Suprapubic skin (tissue), 4 donors: Measurements from ENCODE around the gene DYNLRB2. TPM values are rescaled to one million over a fixed set of nuclear protein-coding genes. Genes with fewer than 3 reads are reported as not detected.

Experiments used
- DNase-seq, 2 donors: peaks; one replicate each; pipeline ENCODE4 v3.0.0-alpha.2; 2019; ENCODE audit warnings: low spot score in 2 of 2
- H3K27ac ChIP-seq: fragments of 200-600 bp; sonication (generic); one replicate; pipeline ENCODE4 v1.5.1; 2019
- H3K27me3 ChIP-seq: fragments of 200-600 bp; sonication (generic); one replicate; pipeline ENCODE4 v1.5.1; 2019
- H3K36me3 ChIP-seq: fragments of 200-600 bp; sonication (generic); one replicate; pipeline ENCODE4 v1.5.1; 2019
- H3K4me1 ChIP-seq: fragments of 200-600 bp; sonication (generic); one replicate; pipeline ENCODE4 v1.5.1; 2019
- H3K4me3 ChIP-seq: fragments of 200-600 bp; sonication (generic); one replicate; pipeline ENCODE4 v1.5.1; 2019; ENCODE audit warnings: mild to moderate bottlenecking
- H3K9me3 ChIP-seq: fragments of 200-600 bp; sonication (generic); one replicate; pipeline ENCODE4 v1.5.1; 2019
- EP300 ChIP-seq: sonication (generic); formaldehyde crosslinking; IDR thresholded peaks from one replicate; pipeline ENCODE4 v1.6.1; 2017; ENCODE audit warnings: antibody characterized with exemption
- POLR2A ChIP-seq, 2 donors: fragments of 450-650 bp; IDR thresholded peaks; one replicate each; pipeline ENCODE4 v1.6.1; 2017; ENCODE audit warnings: antibody characterized with exemption in 2 of 2, mild to moderate bottlenecking in 2 of 2, moderate library complexity in 2 of 2
- POLR2AphosphoS5 ChIP-seq, 3 donors: sonication (generic); formaldehyde crosslinking; IDR thresholded peaks; one replicate each; pipeline ENCODE4 v1.6.1; 2017; ENCODE audit warnings: antibody characterized with exemption in 3 of 3
- WGBS: methylation state at CpG from one replicate; pipeline ENCODE4 v1.1.5; 2018; 5-methylcytosine and 5-hydroxymethylcytosine counted together
- total RNA-seq, 4 donors: library from RNA; depleted of rRNA; stranded (reverse); fragments of >200 nt; gene quantifications; one replicate each; pipeline ENCODE4 v1.1.0, GENCODE V29; 2016
- TF ChIP-seq, protein P1 (sequence below), 2 donors: fragments of 200-600 bp in 1 of 2; fragments of 450-650 bp in 1 of 2; sonication (generic) in 1 of 2; IDR thresholded peaks; one replicate each; pipeline ENCODE4 v1.5.1; 2016 to 2019; ENCODE audit warnings: antibody characterized with exemption in 2 of 2, mild to moderate bottlenecking in 1 of 2, moderate library complexity in 1 of 2

The DYNLRB2 gene
- total RNA-seq, 4 donors from 2014 or later: 2.4 to 5.4 (median 3.8) TPM

DNA sequence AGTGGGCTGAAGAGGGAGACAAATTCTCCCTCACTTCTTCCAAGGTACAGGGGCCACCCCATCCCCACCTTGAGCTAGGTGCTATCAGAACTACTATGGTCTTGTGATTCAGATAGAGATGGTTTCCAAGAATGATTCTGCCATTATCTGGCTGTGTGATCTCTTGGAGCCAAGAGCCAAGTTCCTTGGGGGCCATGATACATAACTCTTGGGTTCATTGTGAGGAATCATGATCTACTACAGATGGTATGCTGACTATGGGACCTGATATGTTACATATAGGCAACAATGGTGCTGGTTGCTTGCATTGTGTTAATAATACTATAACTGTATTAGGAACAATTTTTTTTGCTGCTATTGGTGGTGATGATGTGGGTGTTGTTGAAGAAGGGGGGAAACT lies 45.7 kb downstream of the DYNLRB2 start:
- Histone ChIP-seq H3K36me3 (no peaks in the 10 kb centered on the region), H3K4me1 (no peaks in the 10 kb centered on the region), H3K9me3 (no peaks in the 10 kb centered on the region), H3K4me3 (no peak overlapping the region), H3K27me3 (no peaks in the 10 kb centered on the region), H3K27ac (no peak overlapping the region)
- TF ChIP-seq POLR2A (IDR thresholded peaks at IDR 0.05) (no peak), EP300 (no peak), POLR2AphosphoS5 (IDR thresholded peaks at IDR 0.05) (no peak)
- TF ChIP-seq, protein P1, sequence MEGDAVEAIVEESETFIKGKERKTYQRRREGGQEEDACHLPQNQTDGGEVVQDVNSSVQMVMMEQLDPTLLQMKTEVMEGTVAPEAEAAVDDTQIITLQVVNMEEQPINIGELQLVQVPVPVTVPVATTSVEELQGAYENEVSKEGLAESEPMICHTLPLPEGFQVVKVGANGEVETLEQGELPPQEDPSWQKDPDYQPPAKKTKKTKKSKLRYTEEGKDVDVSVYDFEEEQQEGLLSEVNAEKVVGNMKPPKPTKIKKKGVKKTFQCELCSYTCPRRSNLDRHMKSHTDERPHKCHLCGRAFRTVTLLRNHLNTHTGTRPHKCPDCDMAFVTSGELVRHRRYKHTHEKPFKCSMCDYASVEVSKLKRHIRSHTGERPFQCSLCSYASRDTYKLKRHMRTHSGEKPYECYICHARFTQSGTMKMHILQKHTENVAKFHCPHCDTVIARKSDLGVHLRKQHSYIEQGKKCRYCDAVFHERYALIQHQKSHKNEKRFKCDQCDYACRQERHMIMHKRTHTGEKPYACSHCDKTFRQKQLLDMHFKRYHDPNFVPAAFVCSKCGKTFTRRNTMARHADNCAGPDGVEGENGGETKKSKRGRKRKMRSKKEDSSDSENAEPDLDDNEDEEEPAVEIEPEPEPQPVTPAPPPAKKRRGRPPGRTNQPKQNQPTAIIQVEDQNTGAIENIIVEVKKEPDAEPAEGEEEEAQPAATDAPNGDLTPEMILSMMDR (IDR thresholded peaks at IDR 0.05): no peak
- DNase-seq: no peak

DNA sequence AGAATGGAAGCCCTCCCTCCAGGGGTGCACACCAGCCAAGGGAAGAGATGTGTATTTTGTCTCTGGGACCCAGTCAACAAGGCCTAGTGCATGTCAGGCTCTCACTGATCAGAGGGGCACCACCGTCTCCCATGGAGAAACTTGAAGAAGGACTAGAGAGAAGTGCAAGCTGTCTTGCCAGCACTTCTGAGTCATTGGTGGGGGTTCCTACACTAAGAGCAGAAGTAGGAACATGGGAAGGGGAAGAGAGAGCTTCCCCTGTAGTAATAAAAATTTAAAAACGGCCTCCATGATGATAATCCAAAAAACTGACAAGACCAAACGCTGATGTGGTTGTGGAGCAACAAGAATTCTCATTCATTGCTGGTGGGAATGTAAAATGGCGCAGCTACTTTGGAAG lies 46.3 kb downstream of the DYNLRB2 start:
- Histone ChIP-seq H3K9me3 (no peaks in the 10 kb centered on the region), H3K27me3 (no peaks in the 10 kb centered on the region), H3K4me1 (no peaks in the 10 kb centered on the region), H3K4me3 (no peak overlapping the region), H3K36me3 (no peaks in the 10 kb centered on the region), H3K27ac (no peak overlapping the region)
- no peak for DNase-seq
- no peak for TF ChIP-seq POLR2A (IDR thresholded peaks at IDR 0.05)
- no peak for TF ChIP-seq EP300
- no peak for TF ChIP-seq POLR2AphosphoS5 (IDR thresholded peaks at IDR 0.05)
- TF ChIP-seq, protein P1 (IDR thresholded peaks at IDR 0.05): no peak
- 92% methylated on average over 4 of the region's 4 CpGs for WGBS

DNA sequence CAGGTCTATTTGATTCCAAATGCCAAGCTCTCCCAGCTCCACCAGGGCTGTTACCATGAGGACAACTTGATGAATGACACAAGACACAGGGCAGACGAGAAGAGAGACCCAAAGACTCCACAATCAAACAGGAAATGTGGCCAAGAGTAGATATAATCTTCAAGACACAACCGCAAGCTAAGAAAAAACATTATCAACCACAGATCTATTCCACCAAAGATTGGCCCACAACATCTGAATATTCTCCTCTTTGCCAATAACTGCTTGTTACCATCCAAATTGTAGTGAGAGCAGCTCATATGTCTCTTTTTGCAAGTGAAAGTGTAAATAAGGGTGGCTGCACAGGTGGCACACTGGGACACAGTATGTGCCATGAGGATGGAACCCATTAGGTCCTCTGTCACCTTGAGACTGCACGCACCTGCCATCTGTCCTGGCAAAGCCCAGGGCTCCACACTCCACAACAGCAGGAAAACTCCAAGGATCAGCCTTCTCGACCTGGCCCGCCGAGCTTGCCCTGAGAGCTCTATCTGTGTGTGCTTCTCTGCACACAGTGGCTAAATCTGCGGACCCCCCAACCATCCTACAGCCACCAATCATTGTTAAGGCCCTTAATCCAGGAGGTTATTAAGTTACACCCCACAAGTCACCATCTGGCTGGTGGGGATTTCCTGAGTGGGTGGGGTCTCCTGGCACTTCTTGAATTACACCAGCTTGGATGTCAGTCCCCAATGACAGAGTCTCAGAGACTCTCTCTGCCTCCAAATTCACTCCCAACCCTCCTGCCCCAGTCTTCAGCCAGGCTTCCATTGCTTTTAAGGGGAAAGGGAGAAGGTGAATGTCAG lies 50.5 kb downstream of the DYNLRB2 start:
- no peaks in the 10 kb centered on the region for H3K27me3 ChIP-seq
- no peak for DNase-seq
- TF ChIP-seq EP300 (no peak), POLR2AphosphoS5 (IDR thresholded peaks at IDR 0.05) (no peak), POLR2A (IDR thresholded peaks at IDR 0.05) (no peak)
- TF ChIP-seq, protein P1 (IDR thresholded peaks at IDR 0.05): no peak

DNA sequence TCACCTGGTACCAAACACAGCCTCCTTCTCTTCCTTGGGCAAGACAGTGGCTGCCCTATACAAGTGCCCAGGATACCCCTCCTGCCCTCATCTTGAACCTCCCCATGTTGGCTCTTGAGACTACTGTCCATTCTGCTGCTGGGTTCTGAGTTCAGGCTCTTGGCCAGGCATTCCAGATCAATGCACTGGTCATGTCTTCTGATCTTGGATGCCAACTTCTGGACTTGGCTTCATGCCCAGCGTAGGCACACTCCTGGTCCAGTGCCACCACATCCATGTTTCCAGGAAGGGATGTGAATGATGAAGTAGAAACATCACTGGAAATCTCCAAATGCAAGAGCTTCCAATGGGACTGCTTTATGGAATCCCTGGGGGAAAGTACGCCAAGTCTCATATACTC lies 51.5 kb downstream of the DYNLRB2 start:
- H3K36me3 ChIP-seq: no peaks in the 10 kb centered on the region
- H3K4me1 ChIP-seq: no peaks in the 10 kb centered on the region
- H3K4me3 ChIP-seq: no peak overlapping the region
- H3K9me3 ChIP-seq: no peaks in the 10 kb centered on the region
- WGBS: 90% methylated on average over 2 of the region's 2 CpGs
- H3K27ac ChIP-seq: no peak overlapping the region
- no peaks in the 10 kb centered on the region for H3K27me3 ChIP-seq
- TF ChIP-seq EP300 (no peak), POLR2A (IDR thresholded peaks at IDR 0.05) (no peak), POLR2AphosphoS5 (IDR thresholded peaks at IDR 0.05) (no peak)
- TF ChIP-seq, protein P1 (IDR thresholded peaks at IDR 0.05): no peak
- DNase-seq: no peak

More for the DNA sequence above, 50.5 kb downstream of the DYNLRB2 start:
- no peak overlapping the region for H3K4me3 ChIP-seq
- no peaks in the 10 kb centered on the region for H3K36me3 ChIP-seq
- no peaks in the 10 kb centered on the region for H3K4me1 ChIP-seq
- no peaks in the 10 kb centered on the region for H3K9me3 ChIP-seq
- 66% methylated on average over 6 of the region's 7 CpGs for WGBS
- no peak overlapping the region for H3K27ac ChIP-seq

DNA sequence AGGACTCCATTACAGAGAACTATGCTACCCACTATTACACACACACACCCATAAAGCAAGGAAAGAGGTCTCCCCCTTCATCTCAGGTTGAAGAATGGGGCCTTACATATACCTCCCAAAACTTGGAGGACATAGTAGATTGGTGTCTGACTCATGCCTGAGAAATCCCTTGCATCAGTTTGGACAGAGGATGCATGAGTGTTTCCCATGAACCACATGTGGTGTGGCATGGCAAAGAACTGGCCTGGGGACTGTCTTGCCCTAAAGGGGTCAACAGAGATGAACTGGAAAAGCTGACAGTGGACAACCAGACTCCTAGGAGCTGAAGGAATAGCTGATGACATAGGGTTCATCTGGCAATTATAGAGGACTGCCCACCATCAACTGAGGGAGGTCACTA lies 54.0 kb downstream of the DYNLRB2 start:
- H3K36me3 ChIP-seq: no peaks in the 10 kb centered on the region
- H3K27ac ChIP-seq: no peak overlapping the region
- H3K9me3 ChIP-seq: no peaks in the 10 kb centered on the region
- H3K4me3 ChIP-seq: no peak overlapping the region
- TF ChIP-seq POLR2A (IDR thresholded peaks at IDR 0.05): no peak
- no peak for TF ChIP-seq EP300
- no peak for TF ChIP-seq POLR2AphosphoS5 (IDR thresholded peaks at IDR 0.05)
- TF ChIP-seq, protein P1 (IDR thresholded peaks at IDR 0.05): no peak
- DNase-seq: no peak
- H3K27me3 ChIP-seq: no peaks in the 10 kb centered on the region
- no peaks in the 10 kb centered on the region for H3K4me1 ChIP-seq
